A673 (cell line): ENCODE measurements around the gene FAM110D.

Experiments
- EZH2 ChIP-seq: fragments of 200-600 bp; sonication (generic); IDR thresholded peaks from 2 replicates; pipeline ENCODE4 v1.6.1; 2017; ENCODE audit warnings: borderline replicate concordance, low read depth, mild to moderate bottlenecking, mixed read lengths, antibody characterized with exemption, low read length; ENCODE audit not compliant: poor library complexity, severe bottlenecking
- TF ChIP-seq, protein P1 (sequence below): fragments of 300-800, 200-600 bp; sonication (generic); conservative IDR thresholded peaks from 2 replicates; pipeline ENCODE4 v1.5.1; 2017; ENCODE audit warnings: low read depth, mild to moderate bottlenecking, antibody characterized with exemption, low read length, moderate library complexity, mixed read lengths

DNA sequence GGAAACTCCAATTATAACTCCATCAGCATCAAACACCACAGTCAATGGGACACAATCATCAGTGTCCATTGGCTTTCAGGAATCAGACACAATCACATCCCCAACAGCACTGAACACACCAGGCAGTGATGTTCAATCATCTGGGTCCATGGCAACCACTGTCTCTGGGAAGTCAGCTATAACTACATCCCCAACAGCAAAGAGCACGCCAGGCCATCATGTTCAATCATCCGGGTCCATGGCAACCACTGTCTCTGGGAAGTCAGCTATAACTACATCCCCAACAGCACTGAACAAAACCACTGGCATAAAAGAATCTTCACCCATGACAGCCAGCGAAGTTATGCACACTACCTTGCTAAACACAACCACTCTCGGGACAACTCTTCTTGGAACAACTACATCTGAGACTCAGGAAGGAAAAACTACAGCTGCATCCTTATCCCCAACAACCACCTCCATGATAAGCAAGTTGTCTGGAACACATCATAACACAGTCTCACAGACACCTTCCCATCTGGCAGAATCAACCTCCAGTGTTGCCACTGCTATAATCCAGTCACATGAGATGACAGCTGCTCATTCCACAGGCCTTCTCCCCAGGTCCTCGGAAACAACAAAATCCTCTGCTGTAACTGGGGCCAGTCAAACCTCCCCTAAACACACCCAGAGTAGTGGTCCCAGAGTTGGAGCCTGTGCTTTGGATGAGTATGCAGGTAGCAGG, 51.4 kb downstream of the FAM110D start:
- TF ChIP-seq EZH2, result no peak
- TF ChIP-seq, protein P1, sequence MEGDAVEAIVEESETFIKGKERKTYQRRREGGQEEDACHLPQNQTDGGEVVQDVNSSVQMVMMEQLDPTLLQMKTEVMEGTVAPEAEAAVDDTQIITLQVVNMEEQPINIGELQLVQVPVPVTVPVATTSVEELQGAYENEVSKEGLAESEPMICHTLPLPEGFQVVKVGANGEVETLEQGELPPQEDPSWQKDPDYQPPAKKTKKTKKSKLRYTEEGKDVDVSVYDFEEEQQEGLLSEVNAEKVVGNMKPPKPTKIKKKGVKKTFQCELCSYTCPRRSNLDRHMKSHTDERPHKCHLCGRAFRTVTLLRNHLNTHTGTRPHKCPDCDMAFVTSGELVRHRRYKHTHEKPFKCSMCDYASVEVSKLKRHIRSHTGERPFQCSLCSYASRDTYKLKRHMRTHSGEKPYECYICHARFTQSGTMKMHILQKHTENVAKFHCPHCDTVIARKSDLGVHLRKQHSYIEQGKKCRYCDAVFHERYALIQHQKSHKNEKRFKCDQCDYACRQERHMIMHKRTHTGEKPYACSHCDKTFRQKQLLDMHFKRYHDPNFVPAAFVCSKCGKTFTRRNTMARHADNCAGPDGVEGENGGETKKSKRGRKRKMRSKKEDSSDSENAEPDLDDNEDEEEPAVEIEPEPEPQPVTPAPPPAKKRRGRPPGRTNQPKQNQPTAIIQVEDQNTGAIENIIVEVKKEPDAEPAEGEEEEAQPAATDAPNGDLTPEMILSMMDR, result no peak
